NCI-H82 (cell line): ENCODE results near the gene PLEKHO2.
A peak's percentile ranks its signal among the peaks of the same experiment; 100 is the strongest.

Experiments used
- DNase-seq: peaks from one replicate; lab custom pipeline; 2025; lab: John Stamatoyannopoulos, UW

The PLEKHO2 gene

DNA sequence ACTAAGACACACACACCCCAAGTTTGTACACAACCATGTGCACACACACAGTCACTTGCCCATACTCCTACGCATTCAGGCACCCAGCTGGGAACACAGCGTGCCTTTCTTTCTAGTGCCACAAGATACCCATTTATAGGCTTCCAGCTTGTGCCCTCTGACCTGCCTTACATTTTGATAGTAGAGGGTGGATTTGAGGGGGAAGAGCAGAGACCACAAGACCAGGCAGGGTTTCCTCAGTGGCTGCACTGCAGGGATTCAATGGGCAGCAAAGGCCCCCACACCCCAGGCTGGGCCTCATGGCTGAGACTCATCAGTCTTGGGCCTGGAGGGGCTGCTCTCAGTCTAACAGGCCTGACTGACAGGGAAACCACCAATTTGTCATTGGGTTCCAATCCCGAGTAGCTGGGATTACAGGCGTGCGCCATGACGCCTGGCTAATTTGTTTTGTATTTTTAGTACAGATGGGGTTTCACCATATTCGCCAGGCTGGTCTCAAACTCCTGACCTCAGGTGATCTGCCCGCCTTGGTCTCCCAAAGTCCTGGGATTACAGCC, 51.2 kb downstream of the PLEKHO2 start:
- DNase-seq = no peak

DNA sequence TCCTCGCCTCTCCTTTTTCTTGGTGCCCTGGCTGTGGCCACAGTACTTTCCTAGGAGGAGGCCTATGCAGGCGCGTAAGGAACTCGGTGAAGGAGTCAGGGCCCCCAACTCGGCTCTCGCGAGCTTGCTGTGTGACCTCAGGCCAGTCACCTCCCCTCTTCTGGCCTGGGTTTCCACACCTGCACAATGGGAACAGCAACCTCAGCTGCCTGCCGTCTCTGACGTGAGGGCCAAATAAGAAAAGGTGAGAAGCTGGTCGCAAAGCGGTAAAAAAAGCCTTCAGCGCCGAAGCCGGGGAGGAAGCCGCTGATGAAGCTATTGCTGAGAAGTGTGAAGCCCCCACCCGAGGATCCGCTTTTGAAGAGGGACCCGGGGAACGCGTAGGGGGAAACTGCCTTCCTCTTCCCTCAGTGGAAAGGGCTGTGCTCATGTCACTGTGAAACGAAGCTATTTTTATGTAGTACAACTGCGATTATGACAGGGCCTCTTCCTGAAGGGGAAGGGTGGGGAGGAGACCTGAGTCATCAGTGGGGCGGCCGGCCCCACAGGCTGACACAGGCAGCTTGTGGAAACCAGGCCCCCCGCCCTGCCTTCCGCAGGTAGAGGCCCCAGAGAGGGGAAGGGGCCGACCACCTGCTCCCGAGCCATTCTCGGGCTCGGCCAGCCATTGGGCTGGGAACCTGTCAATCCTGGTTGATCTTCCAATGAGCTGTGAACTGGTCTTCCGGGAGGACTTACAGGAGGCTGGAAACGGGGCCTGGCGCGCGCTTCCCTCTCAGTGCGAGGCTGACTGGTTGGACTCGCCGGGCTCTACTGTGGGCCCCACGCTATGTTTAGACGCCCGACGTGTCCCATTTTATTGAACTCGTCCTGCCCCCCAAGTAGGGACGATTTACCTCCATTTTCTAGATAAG, 52.0 kb downstream of the PLEKHO2 start:
- DNase-seq = peak; percentile 35

GRCh38 chr15:64894395-64895056, 52.8 kb downstream of the PLEKHO2 start:
- DNase-seq = no peak

- DNase-seq = peak; percentile 19
Observed at GRCh38 chr15:64895285-64896065, 53.8 kb downstream of the PLEKHO2 start.

DNA sequence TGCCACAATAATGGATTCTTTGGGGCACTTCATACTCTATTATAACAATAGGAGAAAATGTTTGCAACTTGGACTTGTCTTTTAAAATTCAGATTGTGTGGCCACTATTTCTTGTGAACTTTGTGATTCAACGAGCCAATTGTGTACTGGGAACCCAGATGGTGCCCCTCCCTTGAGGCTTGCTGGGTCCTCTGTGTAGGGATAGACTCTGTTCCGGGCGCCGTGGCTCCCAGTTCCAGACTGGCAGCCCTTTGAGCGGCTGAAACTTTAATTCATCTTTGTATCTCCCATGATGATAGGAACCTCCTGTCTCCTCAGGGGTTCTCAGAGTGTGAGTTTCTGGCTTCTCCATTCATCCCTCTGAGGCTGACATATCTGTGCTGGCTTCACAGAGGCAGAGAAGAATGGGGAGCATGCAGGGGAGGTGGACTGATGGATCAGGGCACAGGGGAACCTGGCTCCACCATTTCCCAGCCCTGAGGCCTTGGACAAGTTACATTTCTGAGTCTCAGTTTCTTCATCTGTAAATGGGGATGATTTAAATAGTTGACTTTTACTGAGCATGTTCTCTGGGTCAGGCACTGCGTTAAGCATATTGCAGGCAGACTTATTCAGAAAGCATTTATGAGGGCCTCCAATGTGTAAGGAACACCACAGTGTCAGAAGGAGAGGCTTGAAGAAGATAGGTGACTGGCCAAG, 54.8 kb downstream of the PLEKHO2 start:
- DNase-seq = no peak

DNA sequence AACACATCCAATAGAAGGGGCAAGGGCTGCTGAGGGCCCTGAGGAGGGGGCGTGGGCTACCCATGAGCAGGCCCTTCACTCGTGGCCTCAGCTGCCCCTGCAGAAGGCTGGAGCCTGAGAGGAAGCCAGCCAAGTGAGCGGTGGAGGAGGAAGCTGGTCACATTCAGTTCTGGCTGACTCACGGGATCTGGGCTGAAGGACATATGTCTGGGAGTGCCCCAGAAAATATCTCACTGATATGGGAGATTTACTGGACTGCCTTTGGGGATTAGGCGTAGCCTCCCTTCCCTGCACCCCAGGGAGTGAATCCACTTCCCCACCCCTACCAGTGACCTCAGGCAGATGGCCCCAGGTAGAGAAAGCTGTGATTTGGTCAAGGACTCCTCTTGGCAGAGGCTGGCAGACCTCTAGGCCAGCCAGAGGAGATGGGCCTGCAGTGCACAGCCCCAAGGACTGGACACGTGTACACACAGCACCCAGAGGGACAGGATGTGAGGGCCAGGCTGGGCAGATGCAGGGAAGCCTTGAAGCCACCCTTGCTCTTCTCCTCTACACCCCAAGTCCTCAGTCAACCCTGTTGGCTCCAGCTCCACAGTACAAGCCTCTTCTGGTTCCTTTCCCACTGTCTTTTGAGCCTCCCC, 55.8 kb downstream of the PLEKHO2 start:
- DNase-seq = peak; percentile 23

GRCh38 chr15:64898406-64898805, 56.7 kb downstream of the PLEKHO2 start:
- no peak for DNase-seq

DNA sequence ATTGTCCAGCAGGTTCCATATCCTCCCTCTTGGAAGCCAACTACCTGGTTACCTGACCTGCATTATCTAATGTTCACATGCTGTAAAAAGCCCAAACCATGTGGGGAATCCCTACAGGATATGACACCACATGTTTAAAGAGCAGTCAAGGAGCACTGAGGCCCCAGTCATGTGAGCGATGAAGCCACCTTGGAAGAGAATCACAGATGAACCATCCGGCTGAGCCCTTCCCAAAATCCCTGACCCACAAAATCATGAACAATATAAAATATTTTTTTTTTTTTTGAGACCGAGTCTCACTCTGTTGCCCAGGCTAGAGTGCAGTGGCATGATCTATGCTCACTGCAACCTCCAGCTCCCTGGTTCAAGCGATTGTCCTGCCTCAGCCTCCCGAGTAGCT, 59.4 kb downstream of the PLEKHO2 start:
- no peak for DNase-seq

- DNase-seq = no peak
Observed at GRCh38 chr15:64901914-64902313, 60.2 kb downstream of the PLEKHO2 start.

DNA sequence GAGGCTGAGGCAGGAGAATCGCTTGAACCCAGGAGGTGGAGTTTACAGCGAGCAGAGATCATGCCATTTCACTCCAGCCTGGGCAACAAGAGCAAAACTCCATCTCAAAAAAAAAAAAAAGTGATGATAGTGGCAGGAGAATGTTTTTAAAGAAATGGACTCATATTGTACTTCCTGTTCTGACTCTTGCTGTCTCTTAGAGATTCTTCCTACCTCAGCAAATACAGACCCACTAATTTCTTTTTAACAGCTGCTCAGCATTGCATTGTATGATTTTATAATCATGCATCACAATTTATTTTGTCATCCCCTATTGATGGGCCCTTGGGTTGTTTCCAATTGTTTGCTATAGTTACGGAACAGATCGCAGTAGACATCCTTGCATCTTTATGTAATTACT, 61.1 kb downstream of the PLEKHO2 start:
- DNase-seq = no peak

DNA sequence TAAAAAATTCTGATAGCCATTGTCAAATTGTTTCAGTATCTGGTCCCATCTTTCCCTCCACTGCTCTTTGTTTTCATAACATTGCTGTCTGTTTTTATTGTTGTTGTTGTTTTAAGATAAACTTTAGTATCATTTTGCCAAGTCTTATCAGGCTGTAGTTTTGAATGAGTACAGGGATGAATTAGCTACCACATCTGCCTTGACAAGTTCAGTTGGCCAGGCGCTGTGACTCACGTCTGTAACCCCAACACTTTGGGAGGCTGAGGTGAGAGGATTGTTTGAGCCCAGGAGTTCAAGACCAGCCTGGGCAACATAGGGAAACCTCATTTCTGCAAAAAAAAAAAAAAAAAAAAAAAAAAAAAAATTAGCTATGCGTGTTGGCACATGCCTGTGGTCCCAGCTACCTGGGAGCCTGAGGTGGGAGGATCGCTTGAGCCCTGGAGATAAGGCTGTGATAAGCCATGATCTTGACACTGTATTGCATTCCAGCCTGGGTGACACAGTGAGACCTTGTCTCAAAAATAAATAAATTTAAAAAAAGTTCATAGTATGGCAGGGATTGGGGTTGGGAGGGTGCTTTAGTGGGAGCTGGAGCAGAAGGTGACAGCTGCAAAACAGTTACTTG, 61.7 kb downstream of the PLEKHO2 start:
- no peak for DNase-seq

DNA sequence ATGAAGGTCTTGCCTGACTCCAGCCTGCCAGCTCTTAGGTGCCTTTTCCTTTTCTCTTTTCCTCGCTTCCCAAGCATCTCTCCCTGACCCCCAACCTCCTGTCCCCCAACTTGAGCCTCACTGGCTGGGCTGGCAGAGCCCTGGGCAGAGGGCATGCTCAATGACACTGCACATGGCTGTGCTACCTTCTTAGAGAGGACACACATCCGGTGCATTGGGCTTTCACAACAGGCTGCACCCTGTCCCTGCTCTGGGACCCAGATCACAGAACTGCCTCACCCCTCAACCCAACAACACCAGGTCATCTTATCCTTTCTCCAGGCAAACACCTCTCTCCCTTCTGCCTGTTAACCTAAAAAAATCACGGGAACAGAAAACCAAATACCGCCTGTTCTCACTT, 62.5 kb downstream of the PLEKHO2 start:
- DNase-seq = no peak

GRCh38 chr15:64905119-64905831, 63.6 kb downstream of the PLEKHO2 start:
- DNase-seq = peak; percentile 91

DNA sequence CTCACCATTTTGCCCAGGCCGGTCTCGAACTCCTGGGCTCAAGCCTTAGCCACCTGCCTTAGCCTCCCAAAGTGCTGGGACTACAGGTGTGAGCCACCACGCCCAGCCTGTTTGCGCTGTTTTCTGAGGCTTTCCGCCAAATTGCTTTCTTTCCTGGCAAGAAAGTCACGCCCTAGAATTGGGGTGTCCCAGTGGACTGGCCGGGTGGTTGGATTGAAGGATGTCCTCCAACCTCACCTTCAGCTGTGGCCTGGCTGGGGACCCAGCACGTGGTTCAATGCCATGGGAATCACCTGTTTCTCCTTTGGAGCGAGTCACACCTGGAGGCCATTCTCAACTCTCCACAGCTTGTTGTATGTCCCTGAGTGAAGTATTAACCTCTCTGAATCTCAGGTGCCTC, 64.2 kb downstream of the PLEKHO2 start:
- DNase-seq = no peak

DNA sequence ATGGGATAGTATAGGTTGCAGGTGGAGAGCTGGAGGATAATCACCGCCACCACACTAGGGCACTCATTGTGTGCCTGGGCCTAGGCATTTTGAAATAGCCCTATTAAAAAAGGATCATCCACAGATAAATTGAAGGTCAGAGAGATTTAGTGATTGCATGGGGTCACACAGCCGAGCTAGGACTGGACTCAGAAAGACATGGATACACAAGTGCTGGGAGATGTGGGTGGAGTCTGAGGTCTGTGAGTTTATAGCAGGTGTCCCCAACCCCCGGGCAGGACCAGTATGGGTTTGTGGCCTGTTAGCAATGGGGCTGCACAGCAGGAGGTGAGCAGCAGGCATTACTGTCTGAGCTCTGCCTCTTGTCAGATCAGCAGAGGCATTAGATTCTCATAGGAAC, 64.7 kb downstream of the PLEKHO2 start:
- DNase-seq = no peak

DNA sequence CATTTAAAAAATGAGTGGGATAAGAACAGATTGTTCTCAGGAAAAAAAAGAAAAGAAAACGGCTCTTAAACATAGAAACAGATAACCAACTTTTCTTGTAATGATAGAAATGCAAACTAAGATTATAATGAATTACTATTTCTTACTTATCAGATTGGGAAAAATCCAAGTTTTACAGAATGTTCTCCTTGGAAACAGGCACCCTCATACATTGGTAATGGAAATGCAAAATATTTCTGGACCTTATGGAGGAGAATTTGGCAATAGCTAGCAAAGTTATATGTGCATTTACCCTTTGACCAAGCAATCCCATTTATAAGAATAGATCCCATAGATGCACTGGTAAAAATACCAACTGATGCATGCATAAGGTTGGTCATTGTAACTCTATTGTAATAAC, 66.3 kb downstream of the PLEKHO2 start:
- DNase-seq = no peak

DNA sequence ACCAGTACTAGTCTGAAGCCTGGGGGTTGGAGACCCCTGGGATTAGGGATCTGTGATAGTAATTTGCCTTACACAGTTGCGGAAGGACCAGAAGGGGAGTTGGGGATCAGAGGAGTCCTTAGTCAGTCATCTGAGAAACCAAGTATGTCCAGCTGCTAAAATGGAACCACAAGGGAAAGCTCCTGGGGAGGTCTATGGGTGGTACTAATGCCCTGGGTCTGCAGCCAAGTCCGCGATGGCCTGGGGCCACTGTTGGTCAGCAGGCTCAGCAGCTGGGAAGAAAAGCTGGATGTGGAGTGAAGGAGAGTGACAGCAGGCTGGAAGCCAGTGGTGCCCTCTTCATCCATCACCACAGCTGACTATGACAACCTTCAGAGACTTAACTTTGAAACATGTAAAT, 67.8 kb downstream of the PLEKHO2 start:
- no peak for DNase-seq

GRCh38 chr15:64911311-64912186, 69.8 kb downstream of the PLEKHO2 start, which contains the start of gene ANKDD1A:
TSS of gene ANKDD1A (plus strand) at chr15:64911902. CDS start at chr15:64911931, 29 bp downstream.
- DNase-seq = peak; percentile 89
